Ureter (tissue), 1 donor: ENCODE measurements around the gene AMPD1. TPM values are rescaled to one million over a fixed set of nuclear protein-coding genes. Genes with fewer than 3 reads are reported as not detected.
A peak's percentile ranks its signal among the peaks of the same experiment; 100 is the strongest.

Experiments
- DNase-seq: peaks from one replicate; pipeline ENCODE4 v3.0.0-alpha.2; 2020; ENCODE audit warnings: low spot score
- total RNA-seq: library from RNA; stranded (reverse); gene quantifications from one replicate; pipeline ENCODE4 v1.2.4, GENCODE V29; 2023
- donor health status: DM: yes; HTN: yes; CAD: no.

Gene AMPD1
- total RNA-seq, 1 donor from 2014 or later: 0.86 TPM

DNA sequence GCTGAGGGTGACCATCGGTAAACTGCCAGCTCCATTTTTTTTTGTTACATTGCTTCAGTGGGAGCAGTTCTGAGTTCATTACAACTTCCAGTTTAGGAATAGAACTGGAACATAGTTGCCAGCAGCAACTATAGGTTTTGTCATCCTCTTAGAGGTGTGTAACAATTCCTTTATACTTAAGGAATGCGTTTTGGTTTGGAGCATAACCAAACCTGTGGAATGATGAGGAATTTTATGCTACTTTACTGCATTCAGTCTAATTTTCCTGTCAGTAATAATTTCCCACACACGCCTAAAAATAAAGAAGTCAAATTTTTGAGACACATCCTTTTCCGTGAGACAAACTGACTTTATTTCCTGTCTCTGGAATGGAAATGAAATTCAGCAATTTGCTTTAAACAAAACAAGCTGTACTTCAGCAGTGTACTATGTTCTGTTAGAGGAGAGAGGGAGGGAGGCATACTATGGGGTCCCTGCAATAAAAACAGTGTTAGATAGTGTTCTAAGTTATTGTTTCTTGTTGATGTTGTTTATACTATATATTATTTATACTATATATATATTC lies 4.8 kb upstream of the AMPD1 start:
- no peak for DNase-seq

DNA sequence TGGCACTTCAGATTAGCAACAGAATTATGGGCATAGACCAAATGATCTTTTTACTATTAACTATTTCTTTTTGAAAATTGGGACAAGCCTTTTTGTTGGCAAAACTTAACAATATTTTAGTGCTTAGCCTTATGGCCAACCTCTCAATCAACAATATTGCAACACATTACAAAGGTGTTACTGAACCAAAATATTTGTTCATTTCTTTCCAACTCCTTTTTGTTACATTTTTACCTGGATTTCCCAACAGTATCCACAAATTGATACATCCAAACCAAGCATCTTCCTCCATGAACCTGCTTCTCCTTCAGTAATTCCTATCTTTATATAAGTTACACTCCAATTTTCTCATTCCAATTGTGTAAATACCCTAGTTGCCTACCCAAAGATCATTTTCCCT lies 1.5 kb upstream of the AMPD1 start:
- no peak for DNase-seq

DNA sequence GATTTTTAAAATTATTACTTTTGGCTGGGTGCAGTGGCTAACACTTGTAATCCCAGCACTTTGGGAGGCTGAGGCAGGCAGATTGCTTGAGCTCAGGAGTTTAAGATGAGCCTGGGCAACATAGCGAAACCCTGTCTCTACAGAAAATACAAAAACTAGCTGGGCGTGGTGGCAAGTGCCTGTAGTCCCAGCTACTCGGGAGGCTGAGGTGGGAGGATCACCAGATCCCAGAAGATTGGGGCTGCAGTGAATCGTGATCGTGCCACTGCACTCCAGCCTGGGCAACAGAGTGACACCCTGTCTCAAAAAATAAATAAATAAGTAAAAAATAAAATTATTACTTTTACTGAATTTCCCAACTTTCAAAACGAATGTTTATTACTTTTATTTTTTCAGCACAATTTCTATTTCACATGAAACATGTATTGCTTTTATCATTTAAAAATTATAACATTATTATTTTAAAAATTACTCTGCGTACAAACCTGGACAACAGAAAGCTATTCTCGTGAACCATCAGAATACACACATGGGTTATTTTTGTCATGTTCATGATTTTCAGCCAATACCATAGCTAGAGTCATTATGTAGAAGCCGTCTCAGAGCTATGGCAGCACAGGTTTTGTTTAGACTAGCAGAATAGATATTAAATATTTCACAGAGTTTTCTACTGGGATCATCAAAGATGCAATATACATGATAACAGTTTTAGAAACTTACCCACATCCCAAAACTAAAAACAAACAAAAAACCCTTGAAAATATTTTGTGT lies 621 bp downstream of the AMPD1 start:
- DNase-seq: no peak

DNA sequence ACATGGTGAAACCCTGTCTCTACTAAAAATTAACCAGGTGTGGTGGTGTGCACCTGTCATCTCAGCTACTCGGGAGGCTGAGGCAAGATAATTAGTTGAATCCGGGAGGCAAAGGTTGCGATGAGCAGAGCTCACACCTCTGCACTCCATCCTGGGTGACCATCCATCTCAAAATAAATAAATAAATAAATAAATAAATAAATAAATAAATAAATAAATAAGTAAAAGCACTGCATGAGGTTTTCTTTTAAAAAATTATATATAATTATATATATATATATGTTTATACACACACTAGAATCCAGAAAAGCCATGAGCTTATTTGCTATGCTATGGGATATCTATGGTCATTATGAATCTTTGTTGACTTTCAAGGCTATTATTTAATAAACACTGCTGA lies 2.4 kb downstream of the AMPD1 start:
- DNase-seq: no peak

DNA sequence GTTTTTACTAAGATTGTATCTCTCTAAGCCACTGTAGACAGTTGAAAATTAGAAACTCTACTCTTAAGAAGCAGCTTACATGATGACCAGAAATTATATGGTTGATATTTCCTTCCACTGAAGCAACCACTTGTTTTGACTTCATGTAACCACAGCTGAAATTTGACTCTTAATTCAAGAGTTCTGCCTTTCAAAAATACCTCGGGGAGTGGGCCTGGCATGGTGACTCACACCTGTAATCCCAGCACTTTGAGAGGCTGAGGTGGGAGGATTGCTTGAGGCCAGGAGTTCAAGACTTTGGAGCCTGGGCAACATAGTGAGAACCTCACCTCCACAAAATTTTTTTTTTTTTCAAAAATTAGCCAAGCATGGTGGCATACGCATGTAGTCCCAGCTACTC lies 4.3 kb downstream of the AMPD1 start:
- no peak for DNase-seq

DNA sequence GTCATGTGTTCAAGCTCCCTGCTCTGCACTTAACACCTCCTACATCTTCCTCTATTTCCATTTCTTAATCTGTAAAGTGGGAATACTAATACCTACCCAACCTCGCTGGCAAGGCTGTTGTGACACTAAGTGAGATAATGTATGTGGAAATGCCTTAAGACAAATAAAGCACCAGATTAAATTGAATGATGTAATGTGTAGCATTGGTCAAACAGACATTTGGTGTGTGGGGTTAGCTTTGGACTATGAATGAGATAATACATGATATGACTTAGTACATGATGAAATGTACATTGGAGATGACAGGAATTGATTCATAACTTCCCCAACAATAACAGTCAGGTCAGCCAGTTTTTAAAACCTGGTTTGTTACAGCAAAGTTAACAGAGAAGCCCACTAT lies 5.2 kb downstream of the AMPD1 start:
- no peak for DNase-seq

DNA sequence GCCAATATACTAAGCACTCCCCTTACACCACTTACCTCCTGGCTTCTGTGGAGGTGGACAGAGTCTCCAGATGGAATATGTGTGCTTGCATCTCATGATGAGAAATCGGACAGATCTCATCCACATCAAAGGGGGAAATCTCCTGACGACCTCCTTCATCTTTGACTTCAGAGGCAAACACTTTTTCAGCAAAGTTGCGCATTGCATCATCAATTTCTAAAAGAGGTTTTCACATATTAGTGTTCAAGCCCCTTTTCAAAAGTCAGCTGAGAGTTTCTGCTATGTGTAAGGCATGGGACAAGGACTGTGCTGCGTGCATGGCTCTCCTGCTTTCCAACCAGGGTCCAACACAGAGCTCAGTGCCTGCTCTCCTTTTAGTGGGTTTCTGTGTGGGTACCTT lies 6.8 kb downstream of the AMPD1 start:
- DNase-seq: no peak

DNA sequence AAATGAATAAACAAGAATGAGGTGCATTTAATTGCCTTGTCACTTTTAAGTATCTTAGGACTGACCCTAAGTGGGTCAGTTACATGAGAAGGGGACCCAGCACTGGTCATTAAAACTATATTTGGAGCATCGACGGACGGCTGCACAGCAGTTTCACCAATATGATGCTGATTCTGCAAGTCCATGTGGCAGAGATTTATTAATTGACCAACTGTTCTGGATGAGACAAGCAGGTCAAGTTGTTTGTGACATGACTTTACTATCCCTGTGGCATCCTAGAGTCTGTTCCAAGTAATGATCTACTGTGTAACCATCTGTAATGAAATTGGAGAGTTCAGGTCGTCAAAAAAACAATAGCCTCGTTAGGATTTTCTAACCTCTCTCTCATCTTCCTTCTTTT lies 9.5 kb downstream of the AMPD1 start:
- no peak for DNase-seq

DNA sequence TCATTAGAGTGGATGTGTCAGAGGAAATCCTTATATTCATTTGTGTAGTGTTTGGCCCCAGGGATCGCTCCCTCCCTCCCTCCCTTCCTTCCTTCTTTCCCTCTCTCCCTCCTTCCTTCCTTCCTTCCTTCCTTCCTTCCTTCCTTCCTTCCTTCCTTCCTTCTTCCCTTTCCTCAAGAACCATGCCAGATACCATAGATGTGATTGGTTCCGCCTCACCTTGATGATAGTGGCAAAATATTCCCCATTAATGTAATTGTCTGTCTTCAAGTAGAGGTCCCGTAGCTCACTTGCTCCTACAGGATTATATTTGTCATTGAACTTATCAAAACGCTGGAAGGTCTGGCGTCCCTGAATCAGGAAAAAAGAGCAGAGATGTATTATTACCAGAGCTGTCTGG lies 17.7 kb downstream of the AMPD1 start:
- DNase-seq: no peak

DNA sequence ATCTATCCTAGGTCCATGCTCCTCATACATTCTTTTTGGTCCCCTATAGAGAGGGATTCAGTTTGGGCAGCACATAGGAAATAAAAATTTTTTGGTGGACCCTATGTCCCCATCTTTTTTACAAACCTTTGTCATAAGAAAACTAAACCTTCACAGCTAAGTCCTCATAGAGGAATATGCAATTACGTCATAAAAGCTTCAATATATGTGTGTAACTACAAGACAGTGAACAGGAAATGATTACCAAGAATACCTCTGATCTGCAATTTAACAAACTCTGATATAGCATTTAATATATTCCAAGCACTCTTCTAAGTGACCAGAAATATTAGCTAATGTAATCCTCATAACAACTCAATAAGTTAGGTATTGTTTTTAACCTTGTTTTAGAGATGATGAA lies 19.2 kb downstream of the AMPD1 start:
- no peak for DNase-seq

DNA sequence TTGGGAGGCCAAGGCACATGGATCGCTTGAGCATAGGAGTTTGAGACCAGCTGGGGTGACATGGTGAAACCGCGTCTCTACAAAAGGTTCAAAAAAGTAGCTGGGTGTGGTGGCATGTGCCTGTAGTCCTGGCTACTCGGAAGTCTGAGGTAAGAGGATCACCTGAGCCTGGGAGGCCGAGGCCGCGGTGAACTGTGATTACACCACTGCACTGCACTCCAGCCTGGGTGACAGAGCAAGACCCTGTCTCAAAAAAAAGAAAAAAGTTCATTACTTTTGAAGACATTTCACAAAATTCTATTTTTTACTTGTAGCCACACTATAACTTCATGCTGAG lies 23.4 kb downstream of the AMPD1 start:
- DNase-seq: no peak

DNA sequence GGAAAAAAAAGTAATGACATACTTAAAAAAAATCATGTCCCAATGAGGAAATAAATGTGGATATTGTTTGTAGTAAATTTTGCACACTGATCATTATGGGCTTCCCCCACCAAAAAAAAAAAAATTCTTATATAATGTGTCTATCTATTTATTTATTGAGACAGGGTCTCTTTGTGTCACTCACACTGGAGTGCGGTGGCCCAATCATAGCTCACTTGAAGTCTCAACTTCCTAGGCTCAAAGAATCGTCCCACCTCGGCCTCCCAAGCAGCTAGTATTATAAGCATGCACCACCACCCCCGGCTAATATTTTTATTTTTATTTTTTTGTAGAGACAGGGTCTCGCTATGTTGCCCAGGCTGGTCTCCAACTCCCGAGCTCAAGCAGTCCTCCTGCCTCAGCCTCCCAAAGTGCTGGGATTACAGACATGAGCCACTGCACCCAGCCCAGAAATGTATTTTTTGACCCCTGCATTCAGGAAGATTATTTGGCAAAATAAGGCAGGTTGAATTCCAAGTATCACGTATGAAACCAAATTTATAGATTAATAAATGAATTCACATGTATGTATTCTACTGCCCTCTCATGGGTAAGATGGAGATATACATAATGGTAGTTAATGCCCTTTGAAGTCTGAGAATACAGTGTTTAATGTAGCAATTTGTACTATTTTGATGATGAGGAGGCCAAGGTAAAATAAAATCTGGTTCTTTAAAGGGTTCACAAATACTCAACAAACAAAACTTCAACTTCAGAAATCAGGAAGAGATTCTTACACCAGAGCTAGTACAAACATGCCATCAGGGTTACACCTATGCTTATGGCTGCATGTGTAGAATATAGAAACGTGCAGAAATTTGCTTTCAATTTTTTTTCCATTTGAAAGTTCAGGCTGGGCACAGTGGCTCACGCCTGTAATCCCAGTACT lies 24.1 kb downstream of the AMPD1 start:
- DNase-seq: no peak

DNA sequence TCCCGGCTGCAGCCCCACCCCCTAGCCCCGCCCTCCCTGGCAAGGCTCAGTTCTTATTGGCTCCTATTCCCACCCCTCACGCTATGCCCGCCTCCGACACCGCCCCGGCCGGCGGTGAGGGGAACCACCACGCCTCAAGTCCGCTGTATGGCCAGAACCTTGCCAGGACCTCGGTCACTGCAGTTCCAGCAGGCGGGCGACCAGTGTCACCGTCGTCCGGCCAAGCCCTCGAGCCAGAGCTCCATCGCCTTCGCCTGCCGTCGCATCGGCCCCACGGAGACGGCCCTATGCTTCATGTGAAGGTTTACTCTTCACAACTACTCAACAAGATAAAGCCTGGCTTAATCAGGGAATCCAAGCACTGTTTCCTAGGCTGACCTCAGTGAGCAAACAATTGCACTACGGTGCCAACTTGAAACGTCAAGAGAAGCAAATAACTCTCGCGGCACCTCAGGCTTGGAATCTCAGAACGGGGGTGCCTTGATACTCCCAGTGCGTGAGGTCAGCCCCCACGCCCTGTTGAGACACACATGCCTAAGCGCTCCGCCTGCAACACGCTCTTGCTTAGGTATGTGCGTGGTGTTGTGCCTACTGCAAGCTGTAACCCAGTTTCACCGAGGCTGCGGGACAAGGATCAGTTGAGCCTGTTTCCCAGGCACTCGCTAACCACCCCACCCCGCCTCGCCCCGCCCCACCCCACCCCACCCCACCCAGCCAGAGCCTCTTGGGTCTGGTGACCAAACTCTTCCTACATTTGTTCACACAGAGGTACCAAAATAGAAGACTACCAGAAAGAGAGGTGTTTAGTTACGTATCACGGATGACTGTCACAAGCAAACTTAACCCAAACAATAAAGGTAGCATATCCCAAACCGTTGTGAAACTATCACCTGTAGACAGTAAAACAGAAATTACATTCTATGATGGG lies 25.0 kb downstream of the AMPD1 start:
- DNase-seq: peak; percentile 95

DNA sequence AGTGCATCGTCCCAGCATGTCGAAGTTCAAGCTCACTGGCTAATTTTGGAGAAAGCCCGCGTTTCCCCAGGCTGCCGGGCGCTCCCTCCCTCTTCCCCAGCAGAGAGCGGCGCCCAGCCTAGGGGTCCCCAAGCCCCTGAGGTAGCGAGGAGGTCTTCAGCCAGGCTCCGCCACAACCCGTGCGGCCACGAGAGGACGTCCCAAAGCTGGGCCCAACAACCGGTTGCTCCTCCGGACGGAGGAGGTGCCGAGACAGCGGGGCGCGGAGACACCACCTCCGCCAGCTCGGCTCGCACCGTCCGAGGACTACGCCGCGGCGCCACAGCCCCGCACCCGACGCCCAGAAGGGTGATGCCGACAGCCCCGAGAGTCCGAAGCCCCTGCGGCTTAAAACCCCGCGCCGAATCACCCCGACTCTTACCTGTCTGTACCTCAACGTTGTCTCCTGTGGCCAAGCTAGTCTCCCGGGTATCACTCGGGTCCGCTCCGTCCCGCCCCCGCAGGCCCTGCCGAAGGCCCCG lies 25.7 kb downstream of the AMPD1 start, which contains the start of gene DENND2C:
Gene DENND2C (minus strand): TSS at position 488 of the 521 bp plus-strand sequence. CDS start 44,065 bp downstream, outside the sequence.
- peak; percentile 43 for DNase-seq

DNA sequence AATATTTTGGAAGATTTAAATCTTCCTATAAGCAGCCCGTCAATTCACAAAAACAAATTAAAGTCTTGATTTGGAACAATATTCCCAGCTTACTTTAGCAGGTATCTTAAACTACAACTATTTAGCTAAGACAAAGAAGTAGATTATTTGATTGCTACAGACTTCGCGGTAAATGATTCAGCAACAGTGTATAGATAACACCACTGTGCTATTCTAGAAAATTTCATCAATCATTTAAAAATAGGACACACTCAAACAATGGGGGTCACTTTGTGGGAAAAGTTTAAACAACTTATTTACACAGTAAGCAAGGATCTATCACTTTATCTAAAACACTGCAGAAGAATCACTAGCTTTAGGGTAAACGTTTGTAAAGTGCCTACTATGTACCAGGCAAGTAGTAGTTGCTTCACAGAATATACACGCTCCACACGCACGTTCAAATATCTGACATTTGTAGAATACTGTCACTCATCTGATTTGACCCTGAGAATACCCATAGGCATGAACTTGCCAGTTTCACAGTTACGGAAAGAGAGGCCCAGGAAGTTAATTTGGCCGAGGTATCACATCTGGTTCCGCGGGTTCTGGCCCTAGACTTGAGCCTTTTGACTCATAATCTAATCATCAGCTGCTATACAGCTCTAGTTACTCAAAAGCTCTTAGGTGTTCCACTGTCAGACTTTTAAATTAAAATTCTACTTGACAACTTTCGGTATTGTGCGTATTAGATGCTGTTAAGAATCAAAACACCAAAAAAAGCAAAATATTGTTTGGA lies 26.4 kb downstream of the AMPD1 start:
- peak; percentile 48 for DNase-seq

DNA sequence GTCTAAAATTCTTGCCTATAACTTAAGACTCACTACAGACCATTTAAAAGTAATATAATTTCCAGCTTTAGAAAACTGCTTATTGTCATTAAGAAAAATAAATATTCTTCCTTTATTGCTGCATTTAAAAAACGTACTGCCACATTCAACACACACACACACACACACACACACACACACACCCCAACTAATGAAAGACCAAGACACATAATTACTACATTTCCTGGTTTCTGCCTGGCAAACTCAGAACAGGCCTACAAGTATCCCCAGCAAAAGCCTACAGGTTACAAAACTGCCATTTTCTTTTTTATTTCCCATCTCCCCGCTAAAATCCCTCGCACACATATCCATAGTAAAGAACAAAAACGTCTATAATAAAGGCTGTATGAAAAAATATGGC lies 27.0 kb downstream of the AMPD1 start:
- no peak for DNase-seq

DNA sequence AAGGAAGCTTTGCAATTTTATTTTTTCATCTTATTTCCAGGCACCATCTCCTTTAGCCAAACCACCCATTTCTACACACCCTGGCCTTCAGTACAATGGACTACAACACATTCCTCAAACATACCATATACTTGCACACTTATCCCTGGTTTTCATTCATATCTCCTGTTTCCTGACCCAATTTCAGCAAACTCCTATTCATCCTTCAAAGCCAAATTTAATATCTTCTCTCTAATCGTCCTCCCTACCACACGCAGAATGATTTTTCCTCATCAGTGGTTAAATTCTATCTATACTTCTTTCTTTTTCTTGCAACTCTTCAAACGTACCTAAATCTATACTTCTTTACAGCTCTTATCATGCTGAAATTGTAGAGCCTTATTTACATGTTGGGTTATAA lies 28.4 kb downstream of the AMPD1 start:
- no peak for DNase-seq

DNA sequence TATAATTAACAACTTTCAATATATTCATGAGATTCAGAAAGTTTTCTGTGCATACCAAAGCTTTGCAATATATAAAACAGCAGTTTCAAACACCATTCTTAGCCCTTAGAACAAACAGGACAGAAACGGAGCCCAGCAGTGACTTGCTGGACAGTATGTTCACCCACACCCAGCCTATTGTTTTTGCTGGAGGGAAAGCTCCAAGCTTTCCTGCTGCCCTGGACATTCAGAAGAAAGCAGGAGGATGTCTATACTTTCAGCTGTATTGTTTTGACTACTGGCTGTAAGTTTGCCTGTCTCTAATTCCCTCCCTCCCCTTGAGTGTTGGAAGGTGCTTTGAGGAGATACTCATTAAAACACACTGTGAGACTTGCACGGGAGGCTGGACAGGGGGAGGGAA lies 35.1 kb downstream of the AMPD1 start:
- DNase-seq: no peak

DNA sequence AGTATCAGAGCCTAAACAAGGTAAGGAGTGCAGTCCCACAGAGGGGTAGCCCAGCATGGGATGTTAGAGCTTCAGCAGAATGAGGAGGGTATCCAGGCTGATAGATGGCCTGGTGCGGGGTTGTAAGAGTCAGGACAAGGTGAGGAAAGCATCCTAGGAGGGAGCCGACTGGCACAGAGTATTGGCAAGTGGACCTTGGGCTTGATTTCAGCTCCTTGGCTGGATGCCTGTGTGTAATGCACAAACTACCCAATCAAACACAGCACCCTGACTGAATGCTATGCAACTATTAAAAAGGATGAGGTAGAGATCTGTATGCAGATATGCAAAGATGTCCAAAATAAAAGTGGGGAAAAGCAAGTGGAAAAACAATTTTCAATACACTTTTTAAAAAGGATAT lies 43.5 kb downstream of the AMPD1 start:
- DNase-seq: no peak

DNA sequence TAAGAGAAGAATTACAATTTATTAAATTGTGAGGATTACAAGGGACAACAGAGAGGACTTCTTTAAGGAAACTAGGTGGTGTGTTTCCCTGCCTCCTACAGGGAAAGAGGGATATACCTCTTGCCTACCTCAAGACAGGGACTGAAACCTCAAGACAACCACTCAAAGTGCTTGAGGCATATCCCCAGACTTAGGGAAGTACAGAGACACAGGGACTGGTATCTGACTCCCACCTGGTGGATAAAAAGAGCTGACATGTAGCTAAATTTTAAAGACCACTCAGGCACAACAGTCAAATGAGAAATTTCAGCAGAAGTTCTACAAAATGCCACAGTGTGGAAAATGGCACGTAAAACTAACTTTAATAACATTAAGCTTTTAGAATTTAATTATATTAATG lies 46.8 kb downstream of the AMPD1 start:
- DNase-seq: no peak

DNA sequence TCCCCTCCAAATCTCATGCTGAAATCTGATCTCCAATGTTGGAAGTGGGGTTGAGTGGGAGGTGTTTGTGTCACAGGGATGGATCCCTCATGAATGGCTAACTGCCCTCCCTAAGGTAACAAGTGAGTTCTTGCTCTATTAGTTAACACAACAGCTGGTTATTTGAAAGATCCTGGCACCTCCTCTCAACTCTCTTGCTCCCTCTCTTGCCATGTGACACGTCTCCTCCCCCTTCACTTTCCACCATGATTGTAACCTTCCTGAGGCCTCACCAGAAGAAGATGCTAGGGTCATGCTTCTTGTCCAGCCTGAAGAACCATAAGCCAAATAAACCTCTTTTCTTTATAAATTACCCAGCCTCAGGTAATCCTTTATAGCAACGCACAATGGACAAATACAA lies 54.0 kb downstream of the AMPD1 start:
- DNase-seq: no peak
